ENCODE results near the gene ATP2A3. TPM values are rescaled to one million over a fixed set of nuclear protein-coding genes. Genes with fewer than 3 reads are reported as not detected.
"Not testable (repeated sequence)": the region's sequence is repeated elsewhere in the genome, so short reads cannot be mapped to it uniquely, and the experiment has no call there.

ATP2A3 gene
- total and polyA plus RNA-seq, 4 experiments from 2014 or later = 34.4 to 177 (median 123) TPM

DNA sequence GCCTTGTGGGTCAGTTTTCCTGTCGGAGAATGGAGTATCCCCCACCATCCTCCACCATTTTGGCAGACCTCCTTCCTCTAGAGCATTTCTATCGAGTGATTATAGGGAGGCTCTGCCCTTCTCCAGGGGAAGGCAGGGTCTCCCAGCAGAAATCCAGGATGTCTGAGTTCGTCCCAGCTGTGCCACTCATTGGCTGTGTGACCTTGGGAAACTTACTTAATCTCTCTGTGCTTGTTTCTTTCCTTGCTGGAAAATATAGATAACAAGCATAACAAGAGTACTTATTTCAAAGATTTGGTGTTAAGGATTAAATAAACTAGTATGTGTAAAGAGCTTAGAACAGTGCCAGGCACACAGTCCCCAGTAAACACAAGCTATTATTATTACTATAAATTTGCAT, 14.8 kb downstream of the ATP2A3 start:
- CTCF ChIA-PET (ENCODE audit: partially characterized antibody) = interaction anchor here (0.8 to 1.4 kb wide), 4 partner anchors 20 to 128 kb away, joined by 3 read pairs; no protein-coding TSS in a partner anchor
- Histone ChIP-seq H3K27ac (ENCODE audit: low read depth, low read length) (no peak overlapping the region), H3K9me3 (ENCODE audit: control insufficient read depth in 1 of 2, low read length in 2 of 2) (no peaks in the 10 kb centered on the region), H3K4me3 (ENCODE audit: low read length in 2 of 2) (no peak overlapping the region), H3K4me1 (ENCODE audit: insufficient read depth, low read length) (no peaks in the 10 kb centered on the region), H3K27me3 (ENCODE audit: insufficient read depth, low read length) (no peaks in the 10 kb centered on the region), H3K36me3 (ENCODE audit: insufficient read depth, low read length) (peaks cover 60% of the 10 kb centered on the region)
- Mint-ChIP-seq H3K4me3 (no peak overlapping the region), H3K36me3 (peaks cover 21 to 48% of the 10 kb centered on the region in 2 donors), H3K4me1 (peaks cover 0 to 10% (median under 1%) of the 10 kb centered on the region in 4 donors), H3K27me3 (no peaks in the 10 kb centered on the region), H3K27ac (peak overlapping the region in 1 of 7 donors; percentile 2), H3K9me3 (no peaks in the 10 kb centered on the region)
- intact Hi-C loops (cut with micrococcal nuclease) = no loop called here
- DNase-seq = no peak
- POLR2A ChIA-PET (ENCODE audit: partially characterized antibody) = interaction anchor here (0.7 to 1.9 kb wide), 2 partner anchors 16 to 55 kb away, joined by 3 to 9 read pairs; no protein-coding TSS in a partner anchor

DNA sequence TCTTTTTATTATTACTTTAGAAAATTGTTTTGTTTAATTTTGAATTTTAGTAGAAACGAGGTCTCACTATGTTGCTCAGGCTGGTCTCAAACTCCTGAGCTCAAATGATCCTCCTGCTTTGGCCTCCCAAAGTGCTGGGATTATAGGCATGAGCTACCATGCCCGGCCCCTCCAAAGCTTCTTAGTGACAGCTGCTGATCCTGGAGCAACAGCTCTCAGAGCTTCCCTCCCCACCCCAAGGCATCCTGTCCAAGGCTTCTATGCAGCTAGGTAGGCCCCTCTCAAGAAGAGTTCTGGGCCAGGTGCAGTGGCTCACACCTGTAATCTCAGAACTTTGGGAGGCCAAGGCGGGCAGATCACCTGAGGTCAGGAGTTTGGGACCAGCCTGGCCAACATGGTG, 15.7 kb downstream of the ATP2A3 start:
- H3K27me3 ChIP-seq (ENCODE audit: insufficient read depth, low read length); intact Hi-C loops (cut with micrococcal nuclease); DNase-seq; H3K9me3 Mint-ChIP-seq; H3K27me3 Mint-ChIP-seq; H3K4me3 ChIP-seq (ENCODE audit: low read length in 2 of 2); H3K4me1 ChIP-seq (ENCODE audit: insufficient read depth, low read length); H3K27ac ChIP-seq (ENCODE audit: low read depth, low read length); H3K9me3 ChIP-seq (ENCODE audit: control insufficient read depth in 1 of 2, low read length in 2 of 2); H3K4me3 Mint-ChIP-seq; H3K27ac Mint-ChIP-seq: not testable (repeated sequence)
- ChIA-PET POLR2A (ENCODE audit: partially characterized antibody) (interaction anchor here (1.9 kb wide), 1 partner anchor 17 kb away, joined by 9 read pairs; no protein-coding TSS in a partner anchor), CTCF (ENCODE audit: partially characterized antibody) (interaction anchor here (1.1 to 1.9 kb wide), 6 partner anchors 11 to 129 kb away, joined by 3 to 5 read pairs (median 4); no protein-coding TSS in a partner anchor)
- H3K36me3 ChIP-seq (ENCODE audit: insufficient read depth, low read length) = peaks cover 64% of the 10 kb centered on the region
- Mint-ChIP-seq H3K4me1 (peaks cover 0 to 10% (median under 1%) of the 10 kb centered on the region in 4 donors), H3K36me3 (peaks cover 27 to 57% of the 10 kb centered on the region in 2 donors)

DNA sequence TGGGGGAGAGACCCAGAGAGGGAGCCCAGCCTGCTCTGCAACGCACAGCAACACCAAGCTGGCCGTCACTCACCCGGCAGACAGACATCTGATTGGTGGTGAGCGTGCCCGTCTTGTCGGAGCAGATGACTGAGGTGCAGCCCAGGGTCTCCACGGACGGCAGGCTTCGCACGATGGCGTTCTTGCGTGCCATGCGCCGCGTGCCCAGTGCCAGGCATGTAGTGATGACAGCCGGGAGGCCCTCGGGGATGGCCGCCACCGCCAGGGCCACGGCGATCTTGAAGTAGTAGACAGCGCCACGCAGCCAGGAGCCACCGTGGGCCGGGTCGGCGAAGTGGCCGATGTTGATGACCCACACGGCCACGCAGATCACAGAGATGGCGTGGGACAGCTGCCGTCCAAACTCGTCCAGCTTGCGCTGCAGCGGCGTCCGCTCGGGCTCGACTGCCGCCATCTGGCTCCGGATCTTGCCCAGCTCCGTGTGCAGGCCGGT, 16.9 kb downstream of the ATP2A3 start:
- Histone ChIP-seq H3K27ac (ENCODE audit: low read depth, low read length) (no peak overlapping the region), H3K4me1 (ENCODE audit: insufficient read depth, low read length) (no peaks in the 10 kb centered on the region), H3K36me3 (ENCODE audit: insufficient read depth, low read length) (peaks cover 71% of the 10 kb centered on the region), H3K27me3 (ENCODE audit: insufficient read depth, low read length) (no peaks in the 10 kb centered on the region), H3K9me3 (ENCODE audit: control insufficient read depth in 1 of 2, low read length in 2 of 2) (no peaks in the 10 kb centered on the region), H3K4me3 (ENCODE audit: low read length in 2 of 2) (no peak overlapping the region)
- CTCF ChIA-PET (ENCODE audit: partially characterized antibody) = interaction anchor here (1.9 kb wide), 1 partner anchor 33 kb away, joined by 5 read pairs; no protein-coding TSS in a partner anchor
- H3K4me3 Mint-ChIP-seq = no peak overlapping the region
- intact Hi-C loops (cut with micrococcal nuclease) = no loop called here
- peaks cover 32 to 64% of the 10 kb centered on the region in 2 donors for H3K36me3 Mint-ChIP-seq
- H3K4me1 Mint-ChIP-seq = peaks cover 0 to 7% (median under 1%) of the 10 kb centered on the region in 4 donors
- no peak overlapping the region for H3K27ac Mint-ChIP-seq
- no peaks in the 10 kb centered on the region for H3K9me3 Mint-ChIP-seq
- POLR2A ChIA-PET (ENCODE audit: partially characterized antibody) = no interaction called here
- DNase-seq = no peak
- no peaks in the 10 kb centered on the region for H3K27me3 Mint-ChIP-seq

DNA sequence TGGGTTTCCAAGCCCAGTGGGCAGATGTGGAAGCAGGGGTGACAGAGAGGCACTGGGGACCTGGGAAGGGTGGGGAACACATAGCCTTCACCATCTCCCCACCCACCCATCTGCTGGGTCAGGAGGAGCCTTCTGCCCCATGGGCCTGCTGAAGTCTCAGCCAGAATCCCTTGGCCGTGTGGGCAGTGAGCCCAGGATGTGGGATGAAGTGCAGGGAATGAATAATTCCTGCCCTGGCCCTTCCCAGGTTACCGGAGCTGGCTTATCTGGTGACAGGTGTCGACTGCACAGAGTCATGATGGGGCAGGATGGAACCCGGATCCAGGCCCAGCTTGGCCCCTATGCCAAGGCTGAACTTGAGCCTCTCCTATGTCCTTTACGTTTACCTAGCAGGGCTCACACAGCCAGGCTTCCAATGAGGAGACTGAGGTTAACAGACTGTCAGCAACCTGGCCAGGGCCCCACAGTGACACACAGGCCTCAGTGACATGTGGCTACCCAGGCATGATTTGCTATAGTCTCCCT, 17.5 kb downstream of the ATP2A3 start:
- no peak overlapping the region for H3K4me3 ChIP-seq (ENCODE audit: low read length in 2 of 2)
- no peak for DNase-seq
- H3K27me3 Mint-ChIP-seq = no peaks in the 10 kb centered on the region
- H3K27ac Mint-ChIP-seq = no peak overlapping the region
- ChIA-PET POLR2A (ENCODE audit: partially characterized antibody) (no interaction called here), CTCF (ENCODE audit: partially characterized antibody) (interaction anchor here (1.1 kb wide), 1 partner anchor 97 kb away, joined by 3 read pairs; no protein-coding TSS in a partner anchor)
- no peak overlapping the region for H3K4me3 Mint-ChIP-seq
- H3K4me1 ChIP-seq (ENCODE audit: insufficient read depth, low read length) = no peaks in the 10 kb centered on the region
- H3K27me3 ChIP-seq (ENCODE audit: insufficient read depth, low read length) = no peaks in the 10 kb centered on the region
- no peaks in the 10 kb centered on the region for H3K9me3 ChIP-seq (ENCODE audit: control insufficient read depth in 1 of 2, low read length in 2 of 2)
- H3K4me1 Mint-ChIP-seq = peaks cover 0 to 3% (median under 1%) of the 10 kb centered on the region in 4 donors
- peaks cover 77% of the 10 kb centered on the region for H3K36me3 ChIP-seq (ENCODE audit: insufficient read depth, low read length)
- no peak overlapping the region for H3K27ac ChIP-seq (ENCODE audit: low read depth, low read length)
- H3K9me3 Mint-ChIP-seq = no peaks in the 10 kb centered on the region
- intact Hi-C loops (cut with micrococcal nuclease) = no loop called here
- peaks cover 32 to 60% of the 10 kb centered on the region in 2 donors for H3K36me3 Mint-ChIP-seq

DNA sequence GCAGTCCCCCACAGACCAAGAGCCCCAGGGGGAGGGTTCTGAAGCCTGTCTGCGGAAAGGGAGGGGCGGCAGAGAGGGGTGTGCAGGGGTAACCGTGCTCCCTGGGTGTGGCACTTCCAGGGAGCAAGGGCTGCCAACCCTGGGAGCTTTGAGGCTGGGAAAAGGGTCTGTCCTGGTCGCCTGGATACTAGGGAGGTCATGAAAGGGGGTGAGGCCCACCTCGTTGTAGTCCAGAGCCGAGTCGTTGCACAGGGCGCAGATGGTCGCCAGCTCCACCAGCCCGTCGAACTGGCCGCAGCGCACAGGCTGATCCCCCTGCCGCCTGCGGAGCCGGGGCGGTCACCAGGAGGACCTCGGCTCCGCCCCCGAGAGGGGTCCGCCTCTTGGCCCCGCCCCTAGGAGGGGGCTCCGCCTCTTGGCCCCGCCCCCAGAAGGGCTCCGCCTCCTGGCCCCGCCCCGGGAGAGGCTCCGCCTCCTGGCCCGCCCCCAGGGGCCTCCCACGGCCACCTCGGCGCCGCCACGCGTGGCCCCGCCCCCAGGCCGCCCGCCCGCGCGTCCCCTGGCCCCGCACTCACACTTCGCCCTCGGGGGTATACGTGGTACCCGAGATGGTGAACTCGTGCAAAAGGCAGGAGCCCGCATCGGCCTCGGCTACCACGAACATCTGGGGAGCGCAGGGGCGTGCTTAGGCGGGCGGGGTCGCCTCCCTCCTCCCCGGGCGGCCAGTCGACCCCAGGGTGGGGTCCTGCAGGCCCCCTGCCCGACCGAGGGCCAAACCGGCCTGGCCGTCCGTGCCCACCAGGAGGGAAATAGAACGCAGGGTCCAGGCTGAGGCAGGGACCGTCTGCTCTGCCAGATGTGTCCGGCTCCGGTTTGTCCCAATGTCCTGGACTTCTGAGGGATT, 19.5 kb downstream of the ATP2A3 start:
- no peaks in the 10 kb centered on the region for H3K9me3 ChIP-seq (ENCODE audit: control insufficient read depth in 1 of 2, low read length in 2 of 2)
- Mint-ChIP-seq H3K9me3 (no peaks in the 10 kb centered on the region), H3K36me3 (peaks cover 37 to 71% of the 10 kb centered on the region in 2 donors), H3K4me1 (peaks cover 0 to 3% (median under 1%) of the 10 kb centered on the region in 4 donors), H3K4me3 (no peak overlapping the region), H3K27ac (no peak overlapping the region), H3K27me3 (no peaks in the 10 kb centered on the region)
- ChIA-PET CTCF (ENCODE audit: partially characterized antibody) (interaction anchor here (1.0 kb wide), 1 partner anchor 9 kb away, joined by 3 read pairs; no protein-coding TSS in a partner anchor), POLR2A (ENCODE audit: partially characterized antibody) (interaction anchor here (0.9 to 1.1 kb wide), 2 partner anchors 18 to 21 kb away, joined by 3 read pairs; no protein-coding TSS in a partner anchor)
- peak in 3 of 5 donors; percentile 22 to 44 (median 41) for DNase-seq
- no peak overlapping the region for H3K4me3 ChIP-seq (ENCODE audit: low read length in 2 of 2)
- intact Hi-C loops (cut with micrococcal nuclease) = loop anchor here (2.0 kb wide), 1 partner anchor 20 kb away; the partner anchor contains the start of gene ATP2A3
- H3K27ac ChIP-seq (ENCODE audit: low read depth, low read length) = no peak overlapping the region
- peaks cover 81% of the 10 kb centered on the region for H3K36me3 ChIP-seq (ENCODE audit: insufficient read depth, low read length)
- H3K27me3 ChIP-seq (ENCODE audit: insufficient read depth, low read length) = no peaks in the 10 kb centered on the region
- no peaks in the 10 kb centered on the region for H3K4me1 ChIP-seq (ENCODE audit: insufficient read depth, low read length)

DNA sequence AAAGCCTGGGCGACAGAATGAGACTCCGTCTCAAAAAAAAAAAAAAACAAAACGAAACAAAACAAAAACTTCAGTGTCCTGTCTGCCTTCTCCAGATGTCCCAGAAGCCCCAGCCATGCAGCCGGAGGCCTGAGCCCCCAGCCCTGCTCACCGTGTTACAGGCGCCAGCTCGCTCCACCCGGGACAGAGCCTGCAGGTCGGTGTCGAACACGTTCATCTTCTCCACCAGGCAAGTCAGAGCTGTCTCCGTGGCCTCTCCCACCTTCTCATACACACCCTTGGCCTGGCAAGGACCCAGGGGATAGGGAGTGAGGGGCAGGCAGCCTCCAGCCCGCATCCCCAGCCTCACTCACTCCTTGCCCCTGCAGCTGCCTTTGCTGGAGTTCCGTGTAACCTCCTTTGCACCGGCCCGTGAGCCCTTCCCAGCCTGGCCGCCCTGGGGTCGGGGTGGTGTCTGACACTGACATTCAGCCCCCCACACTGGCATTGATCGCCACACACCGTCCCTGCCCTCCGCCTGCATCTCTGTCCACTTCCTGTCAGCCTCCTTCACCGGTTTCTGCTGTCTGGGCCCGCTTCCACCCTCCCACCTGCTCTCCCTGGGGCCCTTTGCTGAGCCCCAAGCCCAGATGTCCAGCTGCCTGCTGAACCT, 20.9 kb downstream of the ATP2A3 start:
- intact Hi-C loops (cut with micrococcal nuclease) = no loop called here
- H3K4me3 Mint-ChIP-seq = no peak overlapping the region
- H3K4me3 ChIP-seq (ENCODE audit: low read length in 2 of 2) = no peak overlapping the region
- H3K9me3 Mint-ChIP-seq = no peaks in the 10 kb centered on the region
- no peaks in the 10 kb centered on the region for H3K27me3 Mint-ChIP-seq
- H3K27me3 ChIP-seq (ENCODE audit: insufficient read depth, low read length) = no peaks in the 10 kb centered on the region
- CTCF ChIA-PET (ENCODE audit: partially characterized antibody) = no interaction called here
- H3K27ac ChIP-seq (ENCODE audit: low read depth, low read length) = no peak overlapping the region
- peaks cover 36 to 69% of the 10 kb centered on the region in 2 donors for H3K36me3 Mint-ChIP-seq
- H3K9me3 ChIP-seq (ENCODE audit: control insufficient read depth in 1 of 2, low read length in 2 of 2) = no peaks in the 10 kb centered on the region
- POLR2A ChIA-PET (ENCODE audit: partially characterized antibody) = no interaction called here
- H3K4me1 ChIP-seq (ENCODE audit: insufficient read depth, low read length) = no peaks in the 10 kb centered on the region
- DNase-seq = no peak
- H3K4me1 Mint-ChIP-seq = peaks cover 0 to 2% (median under 1%) of the 10 kb centered on the region in 4 donors
- H3K27ac Mint-ChIP-seq = no peak overlapping the region
- H3K36me3 ChIP-seq (ENCODE audit: insufficient read depth, low read length) = peaks cover 73% of the 10 kb centered on the region
